Activated gamma-delta T cell treated with Interleukin-2 at 50 U/mL for 16 hours (primary cell): ENCODE measurements around the gene FAM185A.
"Not testable (repeated sequence)": the region's sequence is repeated elsewhere in the genome, so short reads cannot be mapped to it uniquely, and the experiment has no call there.

ENCODE experiments used
- DNase-seq: peaks from one replicate; pipeline ENCODE4 v3.0.0-alpha.2; 2020

Gene FAM185A

DNA sequence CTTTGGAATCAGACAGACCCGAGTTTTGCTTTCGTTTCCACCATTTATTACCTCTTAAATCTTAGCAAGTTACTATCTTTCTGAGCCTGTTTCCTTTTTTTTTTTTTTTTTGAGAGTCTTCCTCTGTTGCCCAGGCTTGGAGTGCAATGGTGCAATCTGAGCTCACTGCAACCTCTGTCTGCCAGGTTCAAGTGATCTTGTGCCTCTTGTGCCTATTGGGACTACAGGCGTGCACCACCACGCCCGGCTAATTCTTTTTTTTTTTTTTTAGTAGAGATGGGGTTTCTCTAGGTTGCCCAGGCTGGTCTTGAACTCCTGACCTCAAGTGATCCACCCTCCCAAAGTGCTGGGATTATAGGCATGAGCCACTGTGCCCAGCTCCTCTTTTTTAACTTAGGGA is 84.5 kb downstream of the FAM185A start:
- no peak for DNase-seq

- DNase-seq = no peak
These were observed 85.7 kb downstream of the FAM185A start for GRCh38 chr7:102834466-102834865.

DNA sequence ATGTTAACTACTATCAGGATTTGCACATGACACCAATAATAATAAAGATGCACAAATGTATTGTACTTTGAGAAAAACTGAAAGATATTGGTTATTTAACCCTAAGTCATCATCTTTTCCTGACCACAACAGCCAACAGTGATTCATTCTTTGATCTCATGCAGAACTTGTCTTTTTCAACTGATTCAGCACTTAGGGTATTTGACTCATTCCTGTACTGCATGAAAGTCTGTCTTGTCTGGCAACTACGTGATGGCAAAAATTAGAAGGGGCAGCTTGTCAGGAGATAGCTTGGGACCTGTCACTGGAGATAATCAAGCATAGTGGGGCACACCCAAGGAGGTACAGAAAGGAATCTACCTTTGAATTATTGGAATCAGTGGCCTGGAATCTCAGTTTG is 86.2 kb downstream of the FAM185A start:
- DNase-seq = no peak

DNA sequence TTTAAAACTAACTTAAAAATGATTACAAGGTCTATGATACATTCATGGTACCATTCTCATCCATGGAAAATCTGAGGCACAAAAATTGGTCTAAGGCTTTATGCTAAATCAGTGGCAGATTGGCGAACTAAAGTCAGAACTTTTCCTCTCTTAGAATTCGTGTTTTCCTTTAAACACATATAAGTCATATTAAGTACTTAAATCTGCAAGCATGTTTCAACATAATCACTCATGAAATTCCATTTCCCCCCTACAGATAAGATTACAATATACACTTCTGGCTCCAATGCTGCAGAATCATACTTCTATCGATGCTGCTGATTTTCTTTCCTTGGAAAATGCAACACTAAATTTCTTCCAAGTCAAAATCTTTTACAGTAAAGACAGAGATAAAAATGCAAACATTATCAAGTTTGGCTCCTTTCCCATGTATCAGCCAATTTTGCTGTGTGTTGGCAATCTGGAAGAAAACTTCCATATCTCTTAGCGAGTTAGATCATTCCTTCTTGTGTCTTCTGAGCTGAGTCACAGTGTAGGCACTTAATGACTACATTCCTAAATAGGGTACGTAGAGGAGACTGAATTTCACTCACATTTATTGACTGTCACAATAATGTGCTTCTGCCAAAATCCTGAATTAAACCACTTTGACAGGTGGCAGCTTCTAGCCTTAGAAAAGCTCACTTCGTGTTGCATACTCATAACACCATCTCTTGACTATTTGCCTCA is 87.6 kb downstream of the FAM185A start:
- no peak for DNase-seq

DNA sequence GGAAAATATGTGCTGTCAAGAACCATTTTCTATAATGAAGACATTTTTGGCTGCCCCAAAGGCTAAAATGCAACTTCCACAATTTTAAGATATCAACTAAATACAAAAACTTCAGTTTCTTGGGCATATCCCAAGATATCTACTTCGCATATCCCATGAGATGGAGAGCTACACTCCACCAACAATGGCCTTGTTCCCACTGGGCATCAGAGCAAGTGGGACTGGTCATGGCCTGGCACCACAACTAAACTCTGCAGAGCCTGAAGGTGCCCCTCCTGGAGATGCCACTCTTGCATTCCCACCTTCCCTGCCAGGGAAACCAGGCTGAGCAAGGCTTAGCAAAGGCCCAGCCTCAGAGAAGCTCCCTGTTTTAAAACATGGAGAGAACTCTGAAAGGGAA is 88.2 kb downstream of the FAM185A start:
- no peak for DNase-seq

- DNase-seq = no peak
These were observed 89.0 kb downstream of the FAM185A start for GRCh38 chr7:102837802-102838201.

GRCh38 chr7:102838572-102839101 is 89.8 kb downstream of the FAM185A start:
- not testable (repeated sequence) for DNase-seq

DNA sequence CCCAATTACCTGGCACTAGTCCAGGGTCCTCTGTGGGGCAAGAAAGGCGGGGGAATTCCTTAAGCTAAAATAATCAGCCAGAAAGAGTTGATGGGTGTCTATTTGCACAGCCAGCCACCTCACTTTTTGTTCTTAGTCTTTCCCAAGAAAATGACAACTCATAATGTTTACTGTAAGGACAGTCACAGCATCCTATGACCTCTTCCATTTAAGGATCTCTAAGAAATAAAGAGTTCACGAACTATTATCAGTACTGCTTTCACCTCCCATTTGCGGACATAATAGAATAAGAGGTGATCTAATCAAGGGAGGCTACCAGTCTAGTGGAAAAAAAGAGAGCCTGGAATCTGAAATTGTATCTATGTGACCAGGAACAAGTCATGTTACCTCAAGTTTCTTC is 91.6 kb downstream of the FAM185A start:
- no peak for DNase-seq

DNA sequence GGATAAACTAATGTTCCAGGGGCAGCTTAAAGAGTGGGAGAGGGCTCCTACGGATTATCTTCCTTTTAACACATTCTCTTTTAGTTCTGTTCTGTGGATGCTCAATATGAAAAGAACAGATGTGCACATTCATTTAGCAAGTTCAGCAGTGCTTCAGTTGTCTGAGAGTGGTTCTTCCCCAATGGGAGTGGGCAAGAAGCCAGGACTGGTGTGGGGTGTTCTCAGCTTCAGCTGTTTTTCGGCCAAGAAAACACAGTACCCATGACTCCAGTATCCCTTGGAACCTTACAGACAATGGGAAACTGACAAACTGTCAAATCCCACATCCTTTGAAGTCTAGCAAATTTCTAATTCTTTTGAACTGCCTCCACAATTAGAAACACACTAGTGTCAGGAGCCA is 92.5 kb downstream of the FAM185A start:
- DNase-seq = no peak

DNA sequence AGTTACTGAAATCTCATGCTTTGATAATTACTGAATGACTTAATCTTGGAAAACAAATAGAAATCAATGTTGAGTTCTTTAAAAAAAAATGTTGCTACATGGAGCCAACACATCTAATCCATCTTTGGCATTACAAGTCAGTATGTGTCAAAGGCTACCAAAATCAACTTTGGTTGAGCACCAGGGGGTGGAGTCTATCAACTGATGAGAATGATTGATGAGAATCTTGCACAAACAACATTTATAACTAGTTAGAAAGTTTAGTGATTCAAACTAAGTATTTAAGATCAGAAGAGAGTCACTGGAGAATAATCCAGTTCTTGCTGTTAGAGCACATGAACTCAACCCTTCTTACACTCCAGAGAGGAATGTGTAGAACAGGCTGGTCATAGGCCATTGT is 93.5 kb downstream of the FAM185A start:
- DNase-seq = no peak

- DNase-seq = no peak
These were observed 95.1 kb downstream of the FAM185A start for GRCh38 chr7:102843850-102844249.

GRCh38 chr7:102845346-102845745 is 96.5 kb downstream of the FAM185A start:
- no peak for DNase-seq

GRCh38 chr7:102849079-102849478 is 100.3 kb downstream of the FAM185A start:
- no peak for DNase-seq

DNA sequence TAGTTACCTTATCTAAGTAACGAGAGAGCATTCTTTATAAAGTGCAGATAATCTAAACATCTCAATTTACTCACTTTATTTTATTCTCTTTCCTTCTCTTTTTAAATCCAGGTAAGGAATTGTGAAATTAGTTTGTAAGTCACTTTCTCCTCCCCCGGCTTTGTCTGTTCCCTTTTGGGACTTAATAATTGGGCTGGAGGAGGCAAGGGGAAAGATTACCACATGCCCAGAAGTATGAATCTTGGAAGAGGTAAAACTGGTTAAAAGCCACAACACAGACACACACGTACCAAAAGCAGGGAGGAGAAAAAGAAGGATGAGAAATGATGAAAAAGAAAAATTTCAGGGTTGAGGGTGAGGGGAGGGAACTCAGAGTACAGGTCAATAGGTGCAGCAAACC is 100.7 kb downstream of the FAM185A start:
- no peak for DNase-seq

GRCh38 chr7:102856036-102856435 is 107.2 kb downstream of the FAM185A start:
- no peak for DNase-seq
